Measurements from ENCODE around the gene CLEC4M.

GRCh38 chr19:7769171-7769570, 6.1 kb downstream of the CLEC4M start:
- TF ChIP-seq POLR2AphosphoS5 (IDR thresholded peaks at IDR 0.05; ENCODE audit: low read depth) (no peak), CTCF (conservative IDR thresholded peaks at IDR 0.05; ENCODE audit: low read depth in 2 of 2) (no peak), ETS1 (IDR thresholded peaks at IDR 0.05) (no peak), EZH2phosphoT487 (IDR thresholded peaks at IDR 0.05; ENCODE audit: unreplicated experiment) (no peak), EZH2 (IDR thresholded peaks at IDR 0.05; ENCODE audit: low read depth, unreplicated experiment) (no peak), REST (IDR thresholded peaks at IDR 0.05; ENCODE audit: unreplicated experiment) (no peak), STAT1 (IDR thresholded peaks at IDR 0.05; ENCODE audit: unreplicated experiment) (no peak), ZNF331 (CRISPR knock-in tag; IDR thresholded peaks at IDR 0.05; ENCODE audit: low read depth) (no peak), NANOG (IDR thresholded peaks at IDR 0.05; ENCODE audit: borderline replicate concordance) (no peak)

Data from GM23338 (cell line).